ENCODE results near the gene SRRD.

GRCh38 chr22:26535603-26535908 lies 51.9 kb downstream of the SRRD start:
- TF ChIP-seq CTCF (IDR thresholded peaks at IDR 0.05; ENCODE audit: insufficient read depth, low read depth, low read length) (no peak), EZH2 (IDR thresholded peaks at IDR 0.05; ENCODE audit: insufficient read depth, low read length) (no peak)

All from astrocyte (in vitro differentiated cells and primary cell).